ENCODE measurements around the gene TSTD1. TPM values are rescaled to one million over a fixed set of nuclear protein-coding genes. Genes with fewer than 3 reads are reported as not detected.

Gene TSTD1
- total RNA-seq, 2 donors from 2014 or later, result 49.4 to 90.8 TPM

GRCh38 chr1:161054232-161054631 lies 15.5 kb upstream of the TSTD1 start:
- ATAC-seq, result no peak
- Histone ChIP-seq H3K27me3 (no peaks in the 10 kb centered on the region), H3K4me1 (no peaks in the 10 kb centered on the region), H3K9me3 (no peaks in the 10 kb centered on the region), H3K4me3 (no peak overlapping the region), H3K27ac (no peak overlapping the region), H3K36me3 (replicated peaks in 1 of 2; ENCODE audit: insufficient read depth in 1 of 2, low read depth in 2 of 2) (no peaks in the 10 kb centered on the region)
- WGBS, 2 donors, result 73 to 100% methylated on average over 2 to 4 of the region's 4 CpGs
- no peak for DNase-seq
- intact Hi-C loops (cut with DNase I), result no loop called here
- TF ChIP-seq POLR2A (IDR thresholded peaks at IDR 0.05), result no peak
- TF ChIP-seq, protein P1, sequence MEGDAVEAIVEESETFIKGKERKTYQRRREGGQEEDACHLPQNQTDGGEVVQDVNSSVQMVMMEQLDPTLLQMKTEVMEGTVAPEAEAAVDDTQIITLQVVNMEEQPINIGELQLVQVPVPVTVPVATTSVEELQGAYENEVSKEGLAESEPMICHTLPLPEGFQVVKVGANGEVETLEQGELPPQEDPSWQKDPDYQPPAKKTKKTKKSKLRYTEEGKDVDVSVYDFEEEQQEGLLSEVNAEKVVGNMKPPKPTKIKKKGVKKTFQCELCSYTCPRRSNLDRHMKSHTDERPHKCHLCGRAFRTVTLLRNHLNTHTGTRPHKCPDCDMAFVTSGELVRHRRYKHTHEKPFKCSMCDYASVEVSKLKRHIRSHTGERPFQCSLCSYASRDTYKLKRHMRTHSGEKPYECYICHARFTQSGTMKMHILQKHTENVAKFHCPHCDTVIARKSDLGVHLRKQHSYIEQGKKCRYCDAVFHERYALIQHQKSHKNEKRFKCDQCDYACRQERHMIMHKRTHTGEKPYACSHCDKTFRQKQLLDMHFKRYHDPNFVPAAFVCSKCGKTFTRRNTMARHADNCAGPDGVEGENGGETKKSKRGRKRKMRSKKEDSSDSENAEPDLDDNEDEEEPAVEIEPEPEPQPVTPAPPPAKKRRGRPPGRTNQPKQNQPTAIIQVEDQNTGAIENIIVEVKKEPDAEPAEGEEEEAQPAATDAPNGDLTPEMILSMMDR (IDR thresholded peaks at IDR 0.05), result no peak

- Histone ChIP-seq H3K27ac (no peak overlapping the region), H3K9me3 (no peaks in the 10 kb centered on the region), H3K4me1 (no peaks in the 10 kb centered on the region), H3K27me3 (no peaks in the 10 kb centered on the region), H3K4me3 (no peak overlapping the region), H3K36me3 (replicated peaks in 1 of 2; ENCODE audit: insufficient read depth in 1 of 2, low read depth in 2 of 2) (no peaks in the 10 kb centered on the region)
- no peak for DNase-seq
- WGBS, 2 donors, result 74 to 78% methylated on average over 2 to 3 of the region's 3 CpGs
- ATAC-seq, result no peak
- intact Hi-C loops (cut with DNase I), result no loop called here
- TF ChIP-seq POLR2A (IDR thresholded peaks at IDR 0.05), result no peak
Measured at GRCh38 chr1:161052899-161053298, 14.1 kb upstream of the TSTD1 start.

GRCh38 chr1:161051219-161051618 lies 12.5 kb upstream of the TSTD1 start:
- WGBS, 2 donors, result 82 to 85% methylated on average over 10 of the region's 10 CpGs
- Histone ChIP-seq H3K9me3 (no peaks in the 10 kb centered on the region), H3K4me1 (peaks cover 9% of the 10 kb centered on the region), H3K36me3 (replicated peaks in 1 of 2; ENCODE audit: insufficient read depth in 1 of 2, low read depth in 2 of 2) (no peaks in the 10 kb centered on the region), H3K27me3 (no peaks in the 10 kb centered on the region), H3K27ac (no peak overlapping the region), H3K4me3 (no peak overlapping the region)
- DNase-seq, result no peak
- intact Hi-C loops (cut with DNase I), result no loop called here
- TF ChIP-seq POLR2A (IDR thresholded peaks at IDR 0.05), result no peak
- TF ChIP-seq, protein P1 (IDR thresholded peaks at IDR 0.05), result no peak
- ATAC-seq, result no peak

DNA sequence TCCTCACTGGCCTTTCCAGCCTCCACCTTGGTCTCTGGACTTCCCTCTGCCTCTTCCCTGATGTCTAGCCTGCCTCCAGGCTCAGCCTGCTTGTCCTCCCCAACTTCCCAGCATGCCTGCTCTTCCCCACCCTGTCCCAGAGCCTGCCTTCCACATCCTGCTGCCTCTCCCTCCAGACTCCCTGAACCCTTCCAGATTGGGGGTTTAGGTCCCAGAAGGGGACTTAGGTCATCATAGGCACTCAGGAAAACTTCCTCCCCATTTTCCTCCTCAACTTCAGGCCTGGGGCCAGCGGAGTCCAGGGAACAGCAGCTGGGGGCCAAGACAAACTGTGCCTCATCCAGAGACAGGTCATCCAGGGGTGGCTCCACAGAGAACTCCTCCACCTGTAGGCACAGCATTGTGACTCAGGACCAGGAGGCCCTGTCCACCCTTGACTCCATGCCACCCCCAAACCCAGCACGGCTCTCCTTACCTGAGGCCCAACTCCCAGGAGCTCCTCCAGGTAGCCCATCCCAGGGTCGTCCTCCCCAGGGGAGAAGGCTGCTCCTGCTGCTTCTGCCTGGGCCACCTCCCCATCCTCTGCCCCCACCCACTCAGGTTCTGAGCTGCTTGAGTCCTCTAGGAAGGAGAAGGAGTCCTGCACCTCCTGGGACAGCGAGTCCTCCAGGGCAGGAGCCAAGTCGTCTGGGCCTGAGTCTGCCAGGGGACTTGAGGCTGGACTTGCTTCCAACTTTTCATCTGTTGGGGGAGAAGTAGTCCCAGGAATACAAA lies 10.4 kb upstream of the TSTD1 start:
- Histone ChIP-seq H3K36me3 (replicated peaks in 1 of 2; ENCODE audit: insufficient read depth in 1 of 2, low read depth in 2 of 2) (no peaks in the 10 kb centered on the region), H3K4me3 (no peak overlapping the region), H3K4me1 (peaks cover 13% of the 10 kb centered on the region), H3K27me3 (no peaks in the 10 kb centered on the region), H3K9me3 (no peaks in the 10 kb centered on the region), H3K27ac (no peak overlapping the region)
- no peak for DNase-seq
- 93 to 100% methylated on average over 5 of the region's 5 CpGs for WGBS, 2 donors
- ATAC-seq, result no peak
- intact Hi-C loops (cut with DNase I), result no loop called here
- no peak for TF ChIP-seq POLR2A (IDR thresholded peaks at IDR 0.05)
- TF ChIP-seq, protein P1 (IDR thresholded peaks at IDR 0.05), result no peak

DNA sequence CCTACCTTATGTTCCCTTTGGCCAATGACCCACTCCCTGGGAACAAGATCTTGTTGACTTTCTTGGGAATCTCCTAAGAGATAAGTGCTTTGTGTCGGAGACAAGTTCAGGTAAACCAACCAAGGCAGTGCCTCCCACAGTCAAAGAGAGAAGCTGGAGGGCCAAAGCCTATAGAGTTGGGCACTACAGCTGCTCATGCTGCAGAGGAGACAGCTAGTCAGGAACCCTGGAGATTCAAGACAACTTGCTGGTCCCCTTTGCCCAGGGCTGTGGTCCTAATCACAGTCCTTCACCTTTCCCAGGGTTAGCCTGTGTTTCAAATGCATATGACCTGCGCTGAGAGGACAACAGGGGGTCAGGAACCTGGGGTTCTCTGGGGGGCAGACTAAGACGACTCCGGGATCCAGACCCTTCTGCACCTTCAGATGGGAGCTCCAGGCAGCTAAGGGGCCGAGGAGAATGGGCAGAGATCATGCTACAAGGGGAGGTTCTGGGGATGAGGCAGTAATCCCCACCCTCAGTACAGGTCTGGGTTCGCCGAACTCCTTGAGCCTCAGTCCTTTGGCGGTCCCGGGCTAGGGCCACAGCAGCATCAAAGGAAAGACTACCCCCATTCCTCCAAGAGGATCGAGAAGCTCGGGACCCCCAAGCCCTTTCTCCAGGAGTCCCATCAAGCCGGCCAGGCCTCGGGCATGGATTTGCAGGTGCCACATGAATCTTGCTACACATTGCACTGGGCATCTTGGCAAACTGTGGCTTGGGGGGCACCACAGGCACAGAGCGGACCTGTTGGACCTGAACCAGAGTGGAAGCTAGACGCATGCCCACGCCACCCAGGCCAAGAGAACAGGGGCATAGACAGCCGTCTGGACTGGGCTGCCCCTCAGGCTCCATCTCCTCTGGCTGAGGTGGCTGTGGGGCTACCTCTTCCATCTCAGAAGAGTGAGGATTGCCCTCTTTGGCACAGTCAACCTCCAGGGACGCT lies 9.0 kb upstream of the TSTD1 start:
- DNase-seq, result no peak
- Histone ChIP-seq H3K9me3 (no peaks in the 10 kb centered on the region), H3K4me3 (no peak overlapping the region), H3K36me3 (replicated peaks in 1 of 2; ENCODE audit: insufficient read depth in 1 of 2, low read depth in 2 of 2) (no peaks in the 10 kb centered on the region), H3K4me1 (peaks cover 19% of the 10 kb centered on the region), H3K27me3 (no peaks in the 10 kb centered on the region), H3K27ac (peak overlapping the region in 1 of 4 donors; percentile 44)
- ATAC-seq, result no peak
- no peak for TF ChIP-seq POLR2A (IDR thresholded peaks at IDR 0.05)
- TF ChIP-seq, protein P1 (IDR thresholded peaks at IDR 0.05), result no peak
- intact Hi-C loops (cut with DNase I), result no loop called here
- WGBS, 2 donors, result 94 to 95% methylated on average over 10 to 18 of the region's 18 CpGs

All from body of pancreas (tissue), 4 donors.